Breast epithelium (tissue), 3 donors: ENCODE results near the gene KRT86.

Experiments used
- POLR2AphosphoS5 ChIP-seq, 3 donors: sonication (generic); formaldehyde crosslinking; IDR thresholded peaks; one replicate each; pipeline ENCODE4 v1.6.1; 2017; ENCODE audit warnings: antibody characterized with exemption in 3 of 3
- TF ChIP-seq, protein P1 (sequence below), 3 donors: fragments of 450-650 bp; IDR thresholded peaks; one replicate each; pipeline ENCODE4 v1.5.1; 2016 to 2017; ENCODE audit warnings: antibody characterized with exemption in 3 of 3, mild to moderate bottlenecking in 3 of 3, moderate library complexity in 3 of 3

GRCh38 chr12:52275686-52276085 lies 1.2 kb downstream of the KRT86 start:
- TF ChIP-seq, protein P1, sequence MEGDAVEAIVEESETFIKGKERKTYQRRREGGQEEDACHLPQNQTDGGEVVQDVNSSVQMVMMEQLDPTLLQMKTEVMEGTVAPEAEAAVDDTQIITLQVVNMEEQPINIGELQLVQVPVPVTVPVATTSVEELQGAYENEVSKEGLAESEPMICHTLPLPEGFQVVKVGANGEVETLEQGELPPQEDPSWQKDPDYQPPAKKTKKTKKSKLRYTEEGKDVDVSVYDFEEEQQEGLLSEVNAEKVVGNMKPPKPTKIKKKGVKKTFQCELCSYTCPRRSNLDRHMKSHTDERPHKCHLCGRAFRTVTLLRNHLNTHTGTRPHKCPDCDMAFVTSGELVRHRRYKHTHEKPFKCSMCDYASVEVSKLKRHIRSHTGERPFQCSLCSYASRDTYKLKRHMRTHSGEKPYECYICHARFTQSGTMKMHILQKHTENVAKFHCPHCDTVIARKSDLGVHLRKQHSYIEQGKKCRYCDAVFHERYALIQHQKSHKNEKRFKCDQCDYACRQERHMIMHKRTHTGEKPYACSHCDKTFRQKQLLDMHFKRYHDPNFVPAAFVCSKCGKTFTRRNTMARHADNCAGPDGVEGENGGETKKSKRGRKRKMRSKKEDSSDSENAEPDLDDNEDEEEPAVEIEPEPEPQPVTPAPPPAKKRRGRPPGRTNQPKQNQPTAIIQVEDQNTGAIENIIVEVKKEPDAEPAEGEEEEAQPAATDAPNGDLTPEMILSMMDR (IDR thresholded peaks at IDR 0.05): no peak
- no peak for TF ChIP-seq POLR2AphosphoS5 (IDR thresholded peaks at IDR 0.05)
